Measurements from ENCODE around the gene KIRREL1.

- TF ChIP-seq CBX5 (IDR thresholded peaks at IDR 0.05; ENCODE audit: low read depth, low read length), result no peak
- no peak for TF ChIP-seq CHD1 (IDR thresholded peaks at IDR 0.05; ENCODE audit: low read depth, low read length)
- TF ChIP-seq EZH2 (IDR thresholded peaks at IDR 0.05; ENCODE audit: low read depth, low read length, severe bottlenecking), result no peak
- no peak for TF ChIP-seq CTCF (IDR thresholded peaks at IDR 0.05; ENCODE audit: control extremely low read depth in 1 of 3, insufficient read depth in 1 of 3, low read depth in 1 of 3, low read length in 3 of 3)
- no peak for TF ChIP-seq HDAC2 (IDR thresholded peaks at IDR 0.05; ENCODE audit: borderline replicate concordance in 1 of 2, low read depth in 2 of 2, low read length in 2 of 2)
- 0 out of 2 replicates have a peak, but pooled peaks have one; percentile 2 for TF ChIP-seq CEBPB (IDR thresholded peaks at IDR 0.05; ENCODE audit: low read depth, low read length)
- no peak for TF ChIP-seq RNF2 (IDR thresholded peaks at IDR 0.05; ENCODE audit: borderline replicate concordance, low read depth, low read length, missing control alignments, poor library complexity, severe bottlenecking)
- TF ChIP-seq SIN3A (conservative IDR thresholded peaks at IDR 0.05 in 1 of 2, IDR thresholded peaks at IDR 0.05 in 1 of 2; ENCODE audit: low read depth in 1 of 2, low read length in 2 of 2), result no peak
- no peak for TF ChIP-seq TAF1 (IDR thresholded peaks at IDR 0.05; ENCODE audit: low read depth, low read length)
Measured at GRCh38 chr1:158022554-158023312, 29.3 kb downstream of the KIRREL1 start.
